IPS DF 6.9 (cell line): ENCODE measurements around the gene OLFML2B.
"Not testable (repeated sequence)": the region's sequence is repeated elsewhere in the genome, so short reads cannot be mapped to it uniquely, and the experiment has no call there.

Source experiments
- DNase-seq: peaks from one replicate; pipeline ENCODE4 v3.0.0-alpha.2; 2013; ENCODE audit warnings: low read depth, low spot score
- H3K27ac ChIP-seq: one replicate; pipeline ENCODE4 v1.5.1; 2013; ENCODE audit warnings: low read length, control low read depth
- H3K27me3 ChIP-seq: 2 replicates; pipeline ENCODE4 v1.6.1; 2013; ENCODE audit warnings: mild to moderate bottlenecking, low read length; ENCODE audit not compliant: control insufficient read depth, insufficient read depth
- H3K36me3 ChIP-seq: 2 replicates; pipeline ENCODE4 v1.6.1; 2013; ENCODE audit warnings: low read length; ENCODE audit not compliant: control insufficient read depth, insufficient read depth
- H3K4me1 ChIP-seq: 2 replicates; pipeline ENCODE4 v1.6.1; 2013; ENCODE audit warnings: low read length; ENCODE audit not compliant: control insufficient read depth, insufficient read depth
- H3K4me3 ChIP-seq: 2 replicates; pipeline ENCODE4 v1.5.1; 2013; ENCODE audit warnings: mild to moderate bottlenecking, low read length
- H3K9me3 ChIP-seq: 2 replicates; pipeline ENCODE4 v1.6.1; 2013; ENCODE audit warnings: low read length, inconsistent platforms; ENCODE audit not compliant: control insufficient read depth, insufficient read depth
- WGBS: extraction: QIAGEN DNeasy Blood & Tissue Kit; methylation state at CpG from one replicate; pipeline ENCODE4 v1.1.7; 2013; ENCODE audit warnings: mixed read lengths, missing lambda C conversion rate; ENCODE audit not compliant: insufficient read length, insufficient coverage; 5-methylcytosine and 5-hydroxymethylcytosine counted together

OLFML2B gene

GRCh38 chr1:162021124-162021523 lies 2.5 kb downstream of the OLFML2B start:
- Histone ChIP-seq H3K27ac (no peak overlapping the region), H3K27me3 (peaks cover 15% of the 10 kb centered on the region; the same call in 1 of the 2 replicates), H3K4me1 (peaks cover 2% of the 10 kb centered on the region; the same call in 1 of the 2 replicates), H3K4me3 (no peak overlapping the region), H3K36me3 (no peaks in the 10 kb centered on the region; the same call in 1 of the 2 replicates), H3K9me3 (no peaks in the 10 kb centered on the region)
- no peak for DNase-seq
- no CpG with 5 or more reads among the region's 4 CpGs for WGBS

DNA sequence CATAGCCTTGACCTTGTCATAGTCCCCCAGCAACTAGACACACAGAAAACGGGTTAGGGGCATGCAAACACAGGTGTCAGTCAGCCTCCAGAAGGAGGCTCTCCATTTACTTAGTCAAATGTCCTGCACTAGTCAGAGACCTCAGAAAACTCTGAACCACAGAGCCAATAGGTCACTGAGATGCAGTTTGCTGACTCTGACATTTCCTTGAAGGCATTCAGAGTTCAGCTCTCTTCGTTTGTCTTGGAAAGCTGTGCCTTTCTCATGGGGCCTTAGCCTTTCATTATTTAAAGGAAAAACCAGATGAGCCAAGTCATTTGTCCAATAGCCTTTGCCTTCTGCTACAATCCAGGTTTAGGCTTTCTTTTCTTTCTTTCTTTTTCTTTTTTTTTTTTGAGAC lies 3.5 kb downstream of the OLFML2B start:
- peaks cover 2% of the 10 kb centered on the region for H3K4me1 ChIP-seq
- H3K36me3 ChIP-seq = no peaks in the 10 kb centered on the region; the same call in 1 of the 2 replicates
- no peaks in the 10 kb centered on the region for H3K9me3 ChIP-seq
- peaks cover 11% of the 10 kb centered on the region; the same call in 1 of the 2 replicates for H3K27me3 ChIP-seq
- no peak for DNase-seq
- WGBS = no CpG with 5 or more reads among the region's 2 CpGs
- no peak overlapping the region for H3K4me3 ChIP-seq
- no peak overlapping the region for H3K27ac ChIP-seq

GRCh38 chr1:162019446-162019845 lies 4.2 kb downstream of the OLFML2B start:
- Histone ChIP-seq H3K36me3 (no peaks in the 10 kb centered on the region; the same call in 1 of the 2 replicates), H3K27ac (no peak overlapping the region), H3K4me3 (no peak overlapping the region), H3K9me3 (no peaks in the 10 kb centered on the region), H3K27me3 (peaks cover 9% of the 10 kb centered on the region; the same call in 1 of the 2 replicates), H3K4me1 (peaks cover 2% of the 10 kb centered on the region)
- no peak for DNase-seq
- WGBS = no CpG with 5 or more reads among the region's 3 CpGs

DNA sequence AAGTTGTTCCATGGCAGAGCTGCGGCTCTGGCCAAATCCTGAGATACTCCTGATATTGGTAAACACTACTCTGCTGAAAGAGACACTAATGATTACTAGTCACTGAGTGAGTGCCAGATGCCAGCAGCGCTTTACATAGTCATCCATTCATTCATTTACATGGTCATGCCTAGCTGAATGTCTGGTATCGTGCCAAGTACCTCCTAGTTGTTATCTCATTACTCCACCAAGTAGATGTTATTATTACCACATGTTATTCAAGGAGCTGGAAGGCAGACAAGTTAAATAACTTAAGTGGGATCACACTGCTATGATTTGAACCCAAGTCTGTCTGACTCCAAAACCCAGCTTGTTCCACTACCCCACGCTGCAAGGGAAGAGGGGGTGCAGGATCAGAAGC lies 4.7 kb downstream of the OLFML2B start:
- WGBS = no CpG with 5 or more reads among the region's 4 CpGs
- H3K4me1 ChIP-seq = peaks cover 2% of the 10 kb centered on the region
- no peak overlapping the region for H3K27ac ChIP-seq
- no peaks in the 10 kb centered on the region for H3K9me3 ChIP-seq
- no peaks in the 10 kb centered on the region; the same call in 1 of the 2 replicates for H3K36me3 ChIP-seq
- H3K27me3 ChIP-seq = peaks cover 9% of the 10 kb centered on the region; the same call in 1 of the 2 replicates
- no peak for DNase-seq
- no peak overlapping the region for H3K4me3 ChIP-seq

DNA sequence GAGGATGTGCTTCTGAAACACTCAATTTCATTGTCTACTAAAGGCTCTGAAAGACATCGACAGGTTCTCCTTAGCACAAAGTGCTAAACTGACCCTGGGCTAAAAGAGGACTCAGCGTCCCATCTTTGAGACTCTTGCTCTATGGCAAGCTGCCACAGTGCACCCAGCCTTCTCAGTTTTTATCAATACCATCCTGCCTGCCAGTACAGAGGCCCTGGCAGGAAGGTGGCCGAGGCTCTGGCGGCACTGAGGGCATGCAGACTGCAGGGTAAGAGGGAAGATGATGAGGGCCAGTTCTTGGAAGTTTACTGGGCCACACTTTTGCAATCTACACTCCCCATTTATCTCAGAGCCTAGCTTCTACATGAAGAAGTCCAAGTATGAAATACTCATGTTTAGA lies 5.3 kb downstream of the OLFML2B start:
- peaks cover 2% of the 10 kb centered on the region for H3K4me1 ChIP-seq
- WGBS = no CpG with 5 or more reads among the region's 4 CpGs
- H3K27ac ChIP-seq = no peak overlapping the region
- peaks cover 9% of the 10 kb centered on the region; the same call in 1 of the 2 replicates for H3K27me3 ChIP-seq
- H3K9me3 ChIP-seq = no peaks in the 10 kb centered on the region
- no peaks in the 10 kb centered on the region; the same call in 1 of the 2 replicates for H3K36me3 ChIP-seq
- H3K4me3 ChIP-seq = no peak overlapping the region
- DNase-seq = no peak

DNA sequence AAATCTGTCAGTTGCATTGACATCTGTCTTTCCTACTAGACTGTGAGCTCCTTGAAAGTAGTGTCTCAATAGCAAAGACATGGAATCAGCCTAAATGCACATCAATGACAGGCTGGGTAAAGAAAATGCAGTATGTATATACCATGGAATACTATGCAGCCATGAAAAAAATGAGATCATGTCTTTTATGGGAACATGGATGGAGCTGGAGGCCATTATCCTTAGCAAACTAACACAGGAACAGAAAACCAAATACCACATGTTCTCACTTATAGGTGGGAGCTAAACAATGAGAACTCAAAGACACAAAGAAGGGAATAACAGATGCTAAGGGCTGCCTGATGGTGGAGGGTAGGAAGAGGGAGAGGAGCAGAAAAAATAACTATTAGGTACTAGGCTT lies 5.9 kb downstream of the OLFML2B start:
- not testable (repeated sequence) for H3K36me3 ChIP-seq, H3K4me3 ChIP-seq, H3K9me3 ChIP-seq, H3K27me3 ChIP-seq, DNase-seq, H3K4me1 ChIP-seq, H3K27ac ChIP-seq

DNA sequence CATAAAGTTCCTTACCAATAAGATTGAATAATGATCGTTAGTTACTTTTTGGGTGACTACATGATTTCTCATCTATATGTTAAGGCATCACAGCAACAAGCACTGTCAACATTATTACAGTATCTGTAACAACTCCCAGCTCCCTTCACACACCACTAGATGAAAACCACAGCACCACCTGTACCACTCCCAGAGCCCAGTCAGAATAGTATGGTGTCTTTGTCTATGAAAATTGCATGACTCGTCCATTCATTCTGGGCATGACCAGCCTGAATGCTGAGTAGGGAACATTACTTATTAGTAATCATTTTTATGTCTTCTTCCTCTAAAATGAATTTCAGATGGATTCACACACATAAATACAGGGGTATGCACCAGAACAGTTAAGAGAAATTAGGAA lies 7.0 kb downstream of the OLFML2B start:
- H3K36me3 ChIP-seq = no peaks in the 10 kb centered on the region
- H3K27ac ChIP-seq = no peak overlapping the region
- H3K27me3 ChIP-seq = no peaks in the 10 kb centered on the region
- no peak for DNase-seq
- no peaks in the 10 kb centered on the region; the same call in 1 of the 2 replicates for H3K4me1 ChIP-seq
- no peaks in the 10 kb centered on the region for H3K9me3 ChIP-seq
- H3K4me3 ChIP-seq = no peak overlapping the region
- WGBS = no CpG with 5 or more reads among the region's 2 CpGs

- no CpG with 5 or more reads among the region's 3 CpGs for WGBS
- Histone ChIP-seq H3K4me3 (no peak overlapping the region), H3K27ac (no peak overlapping the region), H3K36me3 (no peaks in the 10 kb centered on the region), H3K4me1 (no peaks in the 10 kb centered on the region; the same call in 1 of the 2 replicates), H3K9me3 (no peaks in the 10 kb centered on the region), H3K27me3 (no peaks in the 10 kb centered on the region)
- DNase-seq = no peak
Measured at GRCh38 chr1:162015196-162015595, 8.5 kb downstream of the OLFML2B start.

- no peaks in the 10 kb centered on the region for H3K36me3 ChIP-seq
Measured at GRCh38 chr1:162014202-162014601, 9.5 kb downstream of the OLFML2B start.

DNA sequence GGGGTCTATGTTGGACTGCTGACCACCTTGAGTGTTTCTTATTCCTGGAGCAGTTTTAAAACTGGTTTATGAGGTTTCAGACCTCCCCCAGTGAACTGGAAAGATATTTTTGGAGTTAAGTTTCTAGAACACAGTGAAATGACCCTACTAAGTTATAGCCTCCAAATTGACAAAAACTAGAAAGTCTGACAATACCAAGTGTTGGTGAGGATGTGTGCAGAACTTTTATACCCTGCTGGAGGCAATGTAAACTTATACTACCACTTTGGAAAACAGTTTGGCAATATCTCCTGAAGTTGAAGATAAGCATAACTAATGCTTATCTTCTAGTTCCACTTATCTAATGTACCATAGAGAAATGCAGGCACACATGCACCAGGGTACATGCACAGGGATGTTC lies 10.4 kb downstream of the OLFML2B start:
- Histone ChIP-seq H3K4me3 (no peak overlapping the region), H3K9me3 (no peaks in the 10 kb centered on the region), H3K27me3 (no peaks in the 10 kb centered on the region), H3K27ac (no peak overlapping the region), H3K36me3 (no peaks in the 10 kb centered on the region), H3K4me1 (no peaks in the 10 kb centered on the region; the same call in 1 of the 2 replicates)
- no peak for DNase-seq

More at GRCh38 chr1:162014202-162014601, 9.5 kb downstream of the OLFML2B start:
- WGBS = no CpG with 5 or more reads among the region's 2 CpGs
- Histone ChIP-seq H3K27ac (no peak overlapping the region), H3K9me3 (no peaks in the 10 kb centered on the region), H3K4me3 (no peak overlapping the region), H3K4me1 (no peaks in the 10 kb centered on the region; the same call in 1 of the 2 replicates), H3K27me3 (no peaks in the 10 kb centered on the region)
- DNase-seq = no peak

GRCh38 chr1:162011337-162012012 lies 12.2 kb downstream of the OLFML2B start:
- WGBS = no CpG with 5 or more reads among the region's 9 CpGs
- H3K9me3 ChIP-seq = no peaks in the 10 kb centered on the region
- H3K27me3 ChIP-seq = no peaks in the 10 kb centered on the region
- DNase-seq = no peak
- no peak overlapping the region for H3K4me3 ChIP-seq
- no peaks in the 10 kb centered on the region for H3K36me3 ChIP-seq
- no peaks in the 10 kb centered on the region; the same call in 1 of the 2 replicates for H3K4me1 ChIP-seq
- no peak overlapping the region for H3K27ac ChIP-seq
